Measurements from ENCODE around the gene LRRIQ1. TPM values are rescaled to one million over a fixed set of nuclear protein-coding genes. Genes with fewer than 3 reads are reported as not detected.

Gene LRRIQ1
- total and polyA plus RNA-seq, 2 donors (not counting 1 experiment from before 2014, with no cell fraction given) = not detected

GRCh38 chr12:85260896-85261295 lies 224.7 kb downstream of the LRRIQ1 start:
- TF ChIP-seq CTCF (IDR thresholded peaks at IDR 0.05) (no peak), EZH2 (IDR thresholded peaks at IDR 0.05; ENCODE audit: borderline replicate concordance, insufficient read depth, low read depth, low read length, poor library complexity, severe bottlenecking) (no peak)
- no peak overlapping the region for H3K9ac ChIP-seq (ENCODE audit: low read length)
- no peak overlapping the region for H3K27ac ChIP-seq (ENCODE audit: low read length in 2 of 2)
- H3K79me2 ChIP-seq (ENCODE audit: control insufficient read depth, insufficient read depth, low read length) = no peaks in the 10 kb centered on the region
- H4K20me1 ChIP-seq (ENCODE audit: control insufficient read depth, insufficient read depth, low read length, poor library complexity, severe bottlenecking) = no peaks in the 10 kb centered on the region
- H3K4me3 ChIP-seq (ENCODE audit: control extremely low read depth in 1 of 5, extremely low read depth in 1 of 5, insufficient read depth in 1 of 5, low read depth in 2 of 5, low read length in 4 of 5) = no peak overlapping the region
- Mint-ChIP-seq H3K9me3 (ENCODE audit: insufficient read depth) (no peaks in the 10 kb centered on the region), H3K27ac (no peak overlapping the region), H3K4me1 (no peaks in the 10 kb centered on the region), H3K4me3 (no peak overlapping the region), H3K27me3 (no peaks in the 10 kb centered on the region)
- H3K4me2 ChIP-seq (replicated peaks; ENCODE audit: low read depth, low read length, poor library complexity, severe bottlenecking) = no peak overlapping the region
- no peak for ATAC-seq (ENCODE audit: low read depth)
- no peak for DNase-seq
- no peak overlapping the region for H2AFZ ChIP-seq (ENCODE audit: insufficient read depth, low read depth, low read length, poor library complexity, severe bottlenecking)
- ChIA-PET POLR2A (no interaction called here), CTCF (no interaction called here)
- no peaks in the 10 kb centered on the region for H3K36me3 ChIP-seq (replicated peaks in 1 of 2; ENCODE audit: control extremely low read depth in 1 of 2, control insufficient read depth in 1 of 2, extremely low read depth in 1 of 2, insufficient read depth in 2 of 2, low read length in 1 of 2)
- no peaks in the 10 kb centered on the region for H3K9me3 ChIP-seq (ENCODE audit: control extremely low read depth in 1 of 3, control insufficient read depth in 2 of 3, insufficient read depth in 1 of 3, low read length in 2 of 3)
- H3K27me3 ChIP-seq (replicated peaks in 1 of 4; ENCODE audit: control extremely low read depth in 1 of 4, control insufficient read depth in 3 of 4, insufficient read depth in 4 of 4, low read length in 3 of 4) = no peaks in the 10 kb centered on the region
- WGBS (ENCODE audit: insufficient coverage) = 73% methylated on average over 2 of the region's 3 CpGs
- H3K4me1 ChIP-seq (ENCODE audit: control insufficient read depth in 2 of 2, insufficient read depth in 2 of 2, low read length in 2 of 2) = no peaks in the 10 kb centered on the region
- intact Hi-C loops (cut with micrococcal nuclease) = no loop called here

- no peak for TF ChIP-seq CTCF (IDR thresholded peaks at IDR 0.05)
- TF ChIP-seq EZH2 (IDR thresholded peaks at IDR 0.05; ENCODE audit: borderline replicate concordance, insufficient read depth, low read depth, low read length, poor library complexity, severe bottlenecking) = no peak
- no peaks in the 10 kb centered on the region for H4K20me1 ChIP-seq (ENCODE audit: control insufficient read depth, insufficient read depth, low read length, poor library complexity, severe bottlenecking)
- POLR2A ChIA-PET = no interaction called here
- no peak overlapping the region for H3K4me3 ChIP-seq (ENCODE audit: control extremely low read depth in 1 of 5, extremely low read depth in 1 of 5, insufficient read depth in 1 of 5, low read depth in 2 of 5, low read length in 4 of 5)
- DNase-seq = no peak
- H3K9me3 ChIP-seq (ENCODE audit: control extremely low read depth in 1 of 3, control insufficient read depth in 2 of 3, insufficient read depth in 1 of 3, low read length in 2 of 3) = no peaks in the 10 kb centered on the region
- H3K27ac Mint-ChIP-seq = no peak overlapping the region
- no peak overlapping the region for H3K4me2 ChIP-seq (replicated peaks; ENCODE audit: low read depth, low read length, poor library complexity, severe bottlenecking)
- H3K27me3 Mint-ChIP-seq = no peaks in the 10 kb centered on the region
- peaks cover 0 to 3% (median 0%) of the 10 kb centered on the region in 4 experiments for H3K27me3 ChIP-seq (replicated peaks in 1 of 4; ENCODE audit: control extremely low read depth in 1 of 4, control insufficient read depth in 3 of 4, insufficient read depth in 4 of 4, low read length in 3 of 4)
- intact Hi-C loops (cut with micrococcal nuclease) = no loop called here
- no peak overlapping the region for H3K27ac ChIP-seq (ENCODE audit: low read length in 2 of 2)
- H3K9ac ChIP-seq (ENCODE audit: low read length) = no peak overlapping the region
- no peak overlapping the region for H2AFZ ChIP-seq (ENCODE audit: insufficient read depth, low read depth, low read length, poor library complexity, severe bottlenecking)
- no peak for ATAC-seq (ENCODE audit: low read depth)
- no peaks in the 10 kb centered on the region for H3K4me1 Mint-ChIP-seq
- no peaks in the 10 kb centered on the region for H3K79me2 ChIP-seq (ENCODE audit: control insufficient read depth, insufficient read depth, low read length)
- H3K36me3 ChIP-seq (replicated peaks in 1 of 2; ENCODE audit: control extremely low read depth in 1 of 2, control insufficient read depth in 1 of 2, extremely low read depth in 1 of 2, insufficient read depth in 2 of 2, low read length in 1 of 2) = no peaks in the 10 kb centered on the region
- H3K4me1 ChIP-seq (ENCODE audit: control insufficient read depth in 2 of 2, insufficient read depth in 2 of 2, low read length in 2 of 2) = no peaks in the 10 kb centered on the region
- CTCF ChIA-PET = no interaction called here
- no peak overlapping the region for H3K4me3 Mint-ChIP-seq
- H3K9me3 Mint-ChIP-seq (ENCODE audit: insufficient read depth) = no peaks in the 10 kb centered on the region
- no CpG with 5 or more reads among the region's 4 CpGs for WGBS (ENCODE audit: insufficient coverage)
Measured at GRCh38 chr12:85266356-85266755, 230.2 kb downstream of the LRRIQ1 start.
